Breast epithelium (tissue), 4 donors: ENCODE data around the gene PFKFB3. TPM values are rescaled to one million over a fixed set of nuclear protein-coding genes. Genes with fewer than 3 reads are reported as not detected.
"Not testable (repeated sequence)": the region's sequence is repeated elsewhere in the genome, so short reads cannot be mapped to it uniquely, and the experiment has no call there.

ENCODE experiments used
- DNase-seq, 2 donors: peaks; one replicate each; pipeline ENCODE4 v3.0.0-alpha.2; 2019; ENCODE audit warnings: low spot score in 2 of 2
- H3K27ac ChIP-seq, 2 donors: fragments of 200-600 bp; sonication (generic) in 1 of 2; one replicate each; pipeline ENCODE4 v1.5.1; 2016 to 2019; ENCODE audit warnings: mild to moderate bottlenecking in 1 of 2
- H3K27me3 ChIP-seq, 2 donors: fragments of 200-600 bp; sonication (generic) in 1 of 2; one replicate each; pipeline versions ENCODE4 v1.5.1 to v1.6.0; 2017 to 2019; ENCODE audit warnings: control low read depth in 1 of 2, mild to moderate bottlenecking in 1 of 2
- H3K36me3 ChIP-seq: fragments of 200-600 bp; one replicate; pipeline ENCODE4 v1.5.1; 2019
- H3K4me1 ChIP-seq, 2 donors: fragments of 200-600 bp; sonication (generic); one replicate each; pipeline ENCODE4 v1.5.1; 2016 to 2019; ENCODE audit warnings: control low read depth in 1 of 2
- H3K4me3 ChIP-seq, 3 donors: fragments of 200-600 bp; sonication (generic); 1 replicate in 2 of 3; 2 replicates in 1 of 3; pipeline ENCODE4 v1.5.1; 2016 to 2019; ENCODE audit warnings: mild to moderate bottlenecking in 3 of 3, moderate library complexity in 2 of 3
- H3K9me3 ChIP-seq, 2 donors: fragments of 200-600 bp; sonication (generic) in 1 of 2; one replicate each; pipeline ENCODE4 v1.5.1; 2016 to 2019; ENCODE audit warnings: control low read depth in 1 of 2
- CTCF ChIP-seq, 3 donors: fragments of 450-650 bp; IDR thresholded peaks; one replicate each; pipeline ENCODE4 v1.5.1; 2016 to 2017; ENCODE audit warnings: antibody characterized with exemption in 3 of 3, mild to moderate bottlenecking in 3 of 3, moderate library complexity in 3 of 3
- POLR2A ChIP-seq: fragments of 450-650 bp; IDR thresholded peaks from one replicate; pipeline ENCODE4 v1.6.1; 2016; ENCODE audit warnings: antibody characterized with exemption, mild to moderate bottlenecking, moderate library complexity
- POLR2AphosphoS5 ChIP-seq, 3 donors: sonication (generic); formaldehyde crosslinking; IDR thresholded peaks; one replicate each; pipeline ENCODE4 v1.6.1; 2017; ENCODE audit warnings: antibody characterized with exemption in 3 of 3
- intact Hi-C: fragments of 100-400 bp; cut with DNase I; formaldehyde crosslinking; loops from one replicate; pipeline ENCODE4 v1.15.1; 2023; ENCODE audit warnings: low total_unique reads
- total RNA-seq, 3 donors: library from RNA; depleted of rRNA; stranded (reverse); fragments of >200 nt; gene quantifications; one replicate each; pipeline ENCODE4 v1.1.0, GENCODE V29; 2016

Gene PFKFB3
- total RNA-seq, 3 donors from 2014 or later, result 94.8 to 240 (median 144) TPM

GRCh38 chr10:6202098-6202683 is 541 bp upstream of the PFKFB3 start:
- intact Hi-C loops, result loop anchor here (5.0 to 10.0 kb wide), 3 partner anchors 40 to 203 kb away; no protein-coding TSS in a partner anchor
- no peak for TF ChIP-seq CTCF (IDR thresholded peaks at IDR 0.05)
- no peak for TF ChIP-seq POLR2AphosphoS5 (IDR thresholded peaks at IDR 0.05)
- TF ChIP-seq POLR2A, result no peak
- Histone ChIP-seq H3K4me3 (peak overlapping the region; percentile 76 to 89 (median 83)), H3K9me3 (no peaks in the 10 kb centered on the region), H3K36me3 (no peaks in the 10 kb centered on the region), H3K4me1 (peaks cover 12 to 19% of the 10 kb centered on the region in 2 donors), H3K27ac (peak overlapping the region; percentile 90 to 95), H3K27me3 (no peaks in the 10 kb centered on the region)
- no peak for DNase-seq

- H3K27ac ChIP-seq, result peak overlapping the region; percentile 90 to 95
- H3K4me1 ChIP-seq, result peaks cover 12 to 19% of the 10 kb centered on the region in 2 donors
- H3K36me3 ChIP-seq, result no peaks in the 10 kb centered on the region
- no peaks in the 10 kb centered on the region for H3K9me3 ChIP-seq
- TF ChIP-seq POLR2AphosphoS5 (IDR thresholded peaks at IDR 0.05) (no peak), POLR2A (no peak), CTCF (IDR thresholded peaks at IDR 0.05) (peak in 2 of 3 donors; percentile 7 to 52)
- intact Hi-C loops, result loop anchor here (5.0 to 10.0 kb wide), 3 partner anchors 41 to 201 kb away; no protein-coding TSS in a partner anchor
- DNase-seq, result peak in 1 of 2 donors; percentile 50
- peak overlapping the region; percentile 76 to 89 (median 83) for H3K4me3 ChIP-seq
- H3K27me3 ChIP-seq, result no peaks in the 10 kb centered on the region
Observed at GRCh38 chr10:6203331-6204062, 765 bp downstream of the PFKFB3 start.

DNA sequence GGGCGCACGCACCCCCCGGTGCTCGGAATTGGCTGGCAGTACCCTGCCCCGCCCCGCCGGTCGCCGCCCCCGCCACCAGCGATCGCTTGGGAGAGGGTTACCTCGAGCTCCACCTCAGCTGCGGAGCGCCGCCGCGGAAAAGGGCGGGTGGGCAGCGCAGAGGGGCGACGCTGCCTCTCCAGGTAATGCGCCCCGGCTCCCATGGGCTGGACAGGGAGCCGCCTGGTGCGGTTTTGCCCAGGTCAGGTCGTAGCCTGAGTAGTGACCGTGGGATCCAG is 1.3 kb downstream of the PFKFB3 start:
- TF ChIP-seq POLR2AphosphoS5 (IDR thresholded peaks at IDR 0.05) (no peak), POLR2A (no peak), CTCF (IDR thresholded peaks at IDR 0.05) (no peak)
- Histone ChIP-seq H3K27me3 (no peaks in the 10 kb centered on the region), H3K36me3 (no peaks in the 10 kb centered on the region), H3K27ac (peak overlapping the region; percentile 90 to 95), H3K9me3 (no peaks in the 10 kb centered on the region), H3K4me1 (peaks cover 12 to 19% of the 10 kb centered on the region in 2 donors), H3K4me3 (peak overlapping the region; percentile 76 to 89 (median 83))
- peak in 1 of 2 donors; percentile 61 for DNase-seq
- intact Hi-C loops, result loop anchor here (5.0 to 10.0 kb wide), 3 partner anchors 42 to 201 kb away; no protein-coding TSS in a partner anchor

- Histone ChIP-seq H3K36me3 (no peaks in the 10 kb centered on the region), H3K4me1 (peaks cover 12 to 19% of the 10 kb centered on the region in 2 donors), H3K9me3 (no peaks in the 10 kb centered on the region), H3K4me3 (peak overlapping the region; percentile 76 to 89 (median 83)), H3K27me3 (no peaks in the 10 kb centered on the region), H3K27ac (peak overlapping the region; percentile 90 to 95)
- DNase-seq, result peak; percentile 76 to 77
- TF ChIP-seq POLR2A, result no peak
- TF ChIP-seq POLR2AphosphoS5 (IDR thresholded peaks at IDR 0.05), result no peak
- no peak for TF ChIP-seq CTCF (IDR thresholded peaks at IDR 0.05)
- intact Hi-C loops, result loop anchor here (5.0 to 10.0 kb wide), 3 partner anchors 42 to 200 kb away; no protein-coding TSS in a partner anchor
Observed at GRCh38 chr10:6204341-6205191, 1.8 kb downstream of the PFKFB3 start.

DNA sequence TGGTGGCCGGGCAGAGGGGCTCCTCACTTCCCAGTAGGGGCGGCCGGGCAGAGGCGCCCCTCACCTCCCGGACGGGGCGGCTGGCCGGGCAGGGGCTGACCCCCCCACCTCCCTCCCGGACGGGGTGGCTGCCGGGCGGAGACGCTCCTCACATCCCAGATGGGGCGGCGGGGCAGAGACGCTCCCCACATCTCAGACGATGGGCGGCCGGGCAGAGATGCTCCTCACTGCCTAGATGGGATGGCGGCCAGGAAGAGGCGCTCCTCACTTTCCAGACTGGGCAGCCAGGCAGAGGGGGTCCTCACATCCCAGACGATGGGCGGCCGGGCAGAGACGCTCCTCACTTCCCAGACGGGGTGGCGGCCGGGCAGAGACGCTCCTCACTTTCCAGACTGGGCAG is 3.8 kb downstream of the PFKFB3 start:
- not testable (repeated sequence) for H3K4me3 ChIP-seq, H3K27me3 ChIP-seq, H3K27ac ChIP-seq, H3K9me3 ChIP-seq, DNase-seq, H3K36me3 ChIP-seq
- peaks cover 12 to 14% of the 10 kb centered on the region in 2 donors for H3K4me1 ChIP-seq
- intact Hi-C loops, result loop anchor here (10.0 kb wide), 1 partner anchor 198 kb away; no protein-coding TSS in a partner anchor
